T-helper 1 cell treated with Interleukin-12 subunit alpha and Interleukin-12 subunit beta and Interleukin-4 antibody, amounts not matched to agents 30 μg/mL and 1 μg/mL, for 36 hours (primary cell): Measurements from ENCODE around the gene PARD6G.
"Not testable (repeated sequence)": the region's sequence is repeated elsewhere in the genome, so short reads cannot be mapped to it uniquely, and the experiment has no call there.

ENCODE experiments used
- H3K27ac Mint-ChIP-seq: one replicate; pipeline ENCODE4 v1.8.0; 2021; ENCODE audit warnings: mild to moderate bottlenecking, mixed read lengths
- H3K27me3 Mint-ChIP-seq: one replicate; pipeline ENCODE4 v1.8.0; 2021; ENCODE audit warnings: low read depth, mixed read lengths
- H3K36me3 Mint-ChIP-seq: one replicate; pipeline ENCODE4 v1.8.0; 2021; ENCODE audit warnings: low read depth, mixed read lengths
- H3K4me1 Mint-ChIP-seq: one replicate; pipeline ENCODE4 v1.8.0; 2021; ENCODE audit warnings: low read depth, mixed read lengths
- H3K4me3 Mint-ChIP-seq: one replicate; pipeline ENCODE4 v1.8.0; 2021; ENCODE audit warnings: mild to moderate bottlenecking, moderate library complexity, mixed read lengths
- H3K9me3 Mint-ChIP-seq: one replicate; pipeline ENCODE4 v1.8.0; 2021; ENCODE audit warnings: mixed read lengths

Gene PARD6G, protein sequence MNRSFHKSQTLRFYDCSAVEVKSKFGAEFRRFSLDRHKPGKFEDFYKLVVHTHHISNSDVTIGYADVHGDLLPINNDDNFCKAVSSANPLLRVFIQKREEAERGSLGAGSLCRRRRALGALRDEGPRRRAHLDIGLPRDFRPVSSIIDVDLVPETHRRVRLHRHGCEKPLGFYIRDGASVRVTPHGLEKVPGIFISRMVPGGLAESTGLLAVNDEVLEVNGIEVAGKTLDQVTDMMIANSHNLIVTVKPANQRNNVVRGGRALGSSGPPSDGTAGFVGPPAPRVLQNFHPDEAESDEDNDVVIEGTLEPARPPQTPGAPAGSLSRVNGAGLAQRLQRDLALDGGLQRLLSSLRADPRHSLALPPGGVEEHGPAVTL

DNA sequence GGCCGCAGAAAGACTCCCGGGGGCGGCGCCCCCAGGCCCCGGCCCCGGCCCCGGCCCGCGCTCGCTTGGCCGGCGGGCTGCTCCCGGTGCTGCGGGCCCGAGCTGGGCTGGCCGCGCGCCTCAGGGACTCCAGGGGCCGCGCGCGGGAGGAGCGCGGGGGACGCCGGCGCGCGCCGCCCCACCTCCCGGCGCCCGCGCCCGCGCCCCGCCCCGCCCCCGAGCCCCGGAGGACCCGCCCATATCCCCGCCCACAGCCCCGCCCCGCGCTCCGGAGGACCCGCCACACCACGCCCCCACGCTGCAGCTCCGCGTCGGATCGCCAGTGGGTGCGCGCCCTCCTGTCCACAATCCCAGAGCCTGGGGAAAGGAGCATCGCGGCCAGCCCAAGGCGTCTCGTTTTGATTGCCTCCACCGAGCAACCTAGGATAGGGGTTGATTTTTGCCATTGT, at the start of gene PARD6G:
Gene PARD6G (minus strand): TSS at position 122 of the 449 bp plus-strand sequence. CDS start 166 bp downstream, outside the sequence.
- Mint-ChIP-seq H3K9me3 (no peaks in the 10 kb centered on the region), H3K4me3 (peak within 1 kb of the TSS; percentile 28), H3K36me3 (no peaks in the 10 kb centered on the region), H3K27ac (no peak within 1 kb of the TSS), H3K27me3 (peaks cover 57% of the 10 kb centered on the region), H3K4me1 (no peaks in the 10 kb centered on the region)

DNA sequence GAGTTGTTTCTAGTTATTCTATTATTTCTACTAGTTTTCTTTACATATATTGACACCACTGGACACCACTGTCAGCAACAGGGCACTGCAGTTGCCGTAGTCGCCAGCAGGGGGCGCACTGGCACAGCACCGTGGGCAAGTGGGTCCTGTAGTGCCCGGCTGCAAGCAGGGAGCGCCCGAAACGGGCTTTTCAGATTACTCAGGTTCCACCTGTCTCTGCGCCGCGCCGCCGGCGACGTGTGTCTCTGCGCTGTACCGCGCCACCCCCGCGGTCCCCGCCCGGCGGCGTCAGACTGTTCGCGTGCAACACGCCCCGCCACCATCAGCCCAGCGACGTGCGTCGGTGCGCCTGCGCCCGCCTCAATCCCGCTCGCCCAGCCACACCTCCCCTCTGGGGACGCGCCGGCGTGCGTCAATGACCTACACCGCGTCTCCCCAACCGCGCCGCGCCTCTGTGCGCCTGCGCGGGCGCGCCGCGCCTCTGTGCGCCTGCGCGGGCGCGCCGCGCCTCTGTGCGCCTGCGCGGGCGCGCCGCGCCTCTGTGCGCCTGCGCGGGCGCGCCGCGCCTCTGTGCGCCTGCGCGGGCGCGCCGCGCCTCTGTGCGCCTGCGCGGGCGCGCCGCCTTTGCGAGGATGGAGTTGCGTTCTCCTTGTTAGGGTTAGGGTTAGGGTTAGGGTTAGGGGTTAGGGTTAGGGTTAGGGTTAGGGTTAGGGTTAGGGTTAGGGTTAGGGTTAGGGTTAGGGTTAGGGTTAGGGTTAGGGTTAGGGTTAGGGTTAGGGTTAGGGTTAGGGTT, 15.1 kb upstream of the PARD6G start:
- H3K36me3 Mint-ChIP-seq, result not testable (repeated sequence)

DNA sequence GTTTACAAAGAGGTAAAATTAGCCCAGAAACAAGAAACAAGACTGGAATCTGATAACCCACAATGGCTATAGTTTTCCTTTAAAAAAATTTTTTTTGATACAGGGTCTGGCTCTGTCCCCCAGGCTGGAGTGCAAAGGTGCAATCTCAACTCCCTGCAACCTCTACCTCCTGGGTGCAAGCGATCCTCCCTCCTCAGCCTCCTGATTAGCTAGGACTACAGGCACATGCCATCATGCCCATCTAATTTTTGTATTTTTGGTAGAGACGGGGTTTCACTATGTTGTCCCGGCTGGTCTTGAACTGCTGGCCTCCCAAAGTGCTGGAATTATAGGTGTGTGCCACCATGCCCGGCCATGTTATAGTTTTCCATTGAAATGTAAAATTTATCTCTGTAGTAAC, 12.3 kb upstream of the PARD6G start:
- Mint-ChIP-seq H3K36me3 (no peaks in the 10 kb centered on the region), H3K4me1 (no peaks in the 10 kb centered on the region), H3K9me3 (no peaks in the 10 kb centered on the region), H3K27me3 (peaks cover 3% of the 10 kb centered on the region), H3K27ac (no peak overlapping the region), H3K4me3 (no peak overlapping the region)

More for the DNA sequence above, 15.1 kb upstream of the PARD6G start:
- H3K4me1 Mint-ChIP-seq, H3K27ac Mint-ChIP-seq, H3K27me3 Mint-ChIP-seq, H3K4me3 Mint-ChIP-seq, H3K9me3 Mint-ChIP-seq: not testable (repeated sequence)

DNA sequence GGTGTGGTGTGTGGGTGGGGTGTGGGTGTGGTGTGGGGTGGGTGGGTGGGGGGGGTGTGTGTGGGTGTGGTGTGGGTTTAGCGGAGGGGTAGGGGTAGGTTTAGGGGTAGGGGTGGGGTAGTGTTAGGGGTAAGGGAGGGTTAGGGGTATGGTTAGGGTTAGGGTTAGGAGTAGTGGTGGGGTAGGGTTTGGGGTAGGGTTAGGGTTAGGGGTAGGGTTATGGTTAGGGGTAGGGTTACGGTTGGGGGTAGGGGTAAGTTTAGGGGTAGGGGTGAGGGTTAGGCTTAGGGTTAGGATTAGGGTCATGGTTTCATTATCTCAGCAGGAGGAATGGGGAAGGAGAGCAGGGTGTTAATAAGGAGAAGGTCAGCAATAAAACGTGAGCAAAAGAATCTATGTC, 11.3 kb upstream of the PARD6G start:
- Mint-ChIP-seq H3K4me1 (no peaks in the 10 kb centered on the region), H3K4me3 (no peak overlapping the region), H3K27ac (no peak overlapping the region), H3K9me3 (no peaks in the 10 kb centered on the region), H3K27me3 (peaks cover 3% of the 10 kb centered on the region), H3K36me3 (no peaks in the 10 kb centered on the region)

DNA sequence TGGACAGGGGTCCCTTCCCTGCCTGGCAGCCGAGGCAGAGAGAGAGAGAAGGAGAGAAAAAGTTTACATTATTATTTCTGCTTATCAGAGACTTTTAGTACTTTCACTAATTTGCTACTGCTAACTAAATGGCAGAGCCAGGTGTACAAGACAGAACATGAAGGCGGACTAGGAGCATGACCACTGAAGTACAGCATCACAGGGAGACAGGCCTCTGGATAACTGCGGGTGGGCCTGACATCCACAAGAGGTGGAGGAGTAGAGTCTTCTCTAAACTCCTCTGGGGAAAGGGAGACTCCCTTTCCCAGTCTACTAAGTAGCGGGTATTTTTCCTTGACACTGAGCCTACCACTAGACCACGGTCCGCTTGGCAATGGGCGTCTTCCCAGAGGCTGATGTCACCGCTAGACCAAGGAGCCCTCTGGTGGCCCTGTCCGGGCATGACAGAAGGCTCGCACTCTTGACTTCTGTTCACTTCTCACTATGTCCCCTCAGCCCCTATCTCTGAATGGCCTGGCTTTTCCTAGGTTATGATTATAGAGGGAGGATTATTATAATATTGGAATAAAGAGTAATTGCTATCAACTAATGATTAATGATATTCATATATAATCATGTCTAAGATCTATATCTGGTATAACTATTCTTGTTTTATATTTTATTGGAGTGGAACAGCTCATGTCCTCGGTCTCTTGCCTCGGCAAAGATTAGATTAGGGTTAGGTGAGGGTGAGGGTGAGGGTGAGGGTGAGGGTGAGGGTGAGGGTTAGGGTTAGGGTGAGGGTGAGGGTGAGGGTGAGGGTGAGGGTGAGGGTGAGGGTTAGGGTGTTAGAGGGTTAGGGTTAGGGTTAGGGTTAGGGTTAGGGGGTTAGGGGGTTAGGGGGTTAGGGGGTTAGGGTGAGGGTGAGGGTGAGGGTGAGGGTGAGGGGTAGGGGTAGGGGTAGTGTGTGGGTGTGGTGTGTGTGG, 10.5 kb upstream of the PARD6G start:
- not testable (repeated sequence) for H3K4me3 Mint-ChIP-seq, H3K9me3 Mint-ChIP-seq, H3K27me3 Mint-ChIP-seq, H3K36me3 Mint-ChIP-seq, H3K27ac Mint-ChIP-seq, H3K4me1 Mint-ChIP-seq

DNA sequence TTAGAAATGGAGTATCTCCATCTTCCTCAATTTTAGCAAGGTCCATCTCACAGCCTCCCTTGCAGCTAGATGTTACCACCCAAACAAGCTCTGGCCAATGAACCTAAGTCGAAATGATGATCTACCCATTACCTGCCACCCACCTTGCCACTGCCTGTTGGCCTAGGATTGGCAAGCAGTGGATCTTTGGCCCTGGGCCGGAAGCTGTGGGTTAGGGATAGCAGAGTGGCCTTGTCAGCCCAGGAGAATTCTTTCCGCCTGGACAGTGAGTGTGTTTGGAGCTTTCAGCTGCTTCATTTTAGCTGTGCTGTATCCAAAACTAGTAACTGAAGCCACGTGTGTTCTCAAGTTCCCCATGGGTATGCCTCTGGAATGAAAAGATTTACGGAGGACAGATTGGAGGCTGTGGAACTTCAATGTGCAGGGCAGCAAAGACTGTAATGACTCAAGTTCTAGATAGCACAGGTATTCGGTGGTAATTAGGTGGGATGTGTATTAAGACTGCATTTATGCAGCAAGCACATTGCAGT, 7.7 kb upstream of the PARD6G start:
- Mint-ChIP-seq H3K36me3 (no peaks in the 10 kb centered on the region), H3K27me3 (peaks cover 5% of the 10 kb centered on the region), H3K27ac (no peak overlapping the region), H3K9me3 (no peaks in the 10 kb centered on the region), H3K4me1 (no peaks in the 10 kb centered on the region), H3K4me3 (no peak overlapping the region)

DNA sequence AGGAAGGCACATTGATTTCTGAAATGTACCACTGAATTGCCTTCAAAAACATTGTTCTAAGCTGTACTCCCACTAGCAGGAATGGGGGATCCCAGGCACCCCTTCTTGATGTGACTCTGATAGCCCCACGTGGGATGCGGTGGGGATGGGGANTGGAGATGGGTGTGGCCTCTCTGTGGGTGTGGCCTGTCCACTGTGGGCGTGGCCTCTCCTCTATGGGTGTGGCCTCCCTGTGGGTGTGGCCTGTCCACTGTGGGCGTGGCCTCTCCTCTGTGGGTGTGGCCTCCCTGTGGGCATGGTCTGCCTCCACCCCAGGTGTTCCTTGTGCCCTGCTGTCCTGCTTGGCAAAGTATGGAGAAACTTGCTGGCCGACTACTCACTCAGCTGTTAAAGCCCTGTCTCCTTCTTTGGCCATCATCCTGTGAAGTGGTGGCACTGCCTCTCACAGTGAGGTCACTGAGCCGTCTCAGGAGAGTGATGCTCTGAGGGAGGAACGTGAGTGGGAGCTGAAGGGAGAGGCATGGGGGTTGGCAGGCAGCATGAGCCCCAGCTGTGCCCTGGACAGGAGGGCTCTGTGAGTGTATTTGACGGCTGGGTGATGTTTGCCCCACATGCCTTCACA, 6.7 kb upstream of the PARD6G start:
- Mint-ChIP-seq H3K9me3 (no peaks in the 10 kb centered on the region), H3K4me1 (no peaks in the 10 kb centered on the region), H3K27me3 (peaks cover 15% of the 10 kb centered on the region), H3K4me3 (no peak overlapping the region), H3K36me3 (no peaks in the 10 kb centered on the region), H3K27ac (no peak overlapping the region)

DNA sequence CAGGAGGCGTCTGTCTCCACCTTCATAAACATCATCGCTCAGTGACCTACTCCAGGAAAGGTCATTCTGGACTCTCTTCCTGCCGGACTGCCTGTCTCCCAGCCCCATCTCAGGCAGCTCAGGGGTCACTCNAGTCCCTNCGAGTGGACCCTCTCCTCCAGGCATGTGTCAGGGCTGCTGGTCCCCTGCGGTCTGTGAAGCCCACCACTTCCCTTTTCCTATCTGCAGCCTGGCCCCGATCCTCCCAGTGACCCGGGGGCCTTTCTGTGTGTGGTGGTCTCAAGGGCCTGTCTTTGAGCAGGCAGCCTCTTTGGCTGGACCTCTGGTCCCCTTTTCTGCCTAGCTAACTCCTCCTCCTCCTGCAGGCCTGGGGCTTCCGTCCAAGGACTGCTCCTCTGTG, 5.9 kb upstream of the PARD6G start:
- H3K27ac Mint-ChIP-seq, result no peak overlapping the region

DNA sequence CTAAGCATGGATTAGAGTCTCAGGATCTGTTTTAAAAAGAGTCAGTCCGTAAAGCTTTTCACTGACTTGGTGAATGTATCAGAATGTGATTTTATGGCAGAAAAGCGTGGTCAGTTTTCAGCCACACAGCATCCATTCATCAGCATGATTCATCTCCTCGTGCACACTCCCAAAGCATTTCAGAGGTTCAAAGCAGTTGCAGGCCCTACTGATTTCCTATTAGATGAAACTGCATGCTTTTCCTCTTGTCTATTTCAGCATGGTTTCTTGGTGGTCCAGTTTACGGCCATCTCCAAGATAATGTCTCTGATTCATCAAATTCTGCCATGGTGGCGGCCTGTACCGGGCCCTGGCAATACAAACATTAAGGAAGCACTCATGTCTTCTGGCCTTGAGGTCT, 4.8 kb upstream of the PARD6G start:
- no peaks in the 10 kb centered on the region for H3K36me3 Mint-ChIP-seq
- no peak overlapping the region for H3K4me3 Mint-ChIP-seq
- no peaks in the 10 kb centered on the region for H3K9me3 Mint-ChIP-seq
- no peaks in the 10 kb centered on the region for H3K4me1 Mint-ChIP-seq
- no peak overlapping the region for H3K27ac Mint-ChIP-seq
- peaks cover 31% of the 10 kb centered on the region for H3K27me3 Mint-ChIP-seq

More for the DNA sequence above, 5.9 kb upstream of the PARD6G start:
- H3K4me1 Mint-ChIP-seq, result no peaks in the 10 kb centered on the region
- H3K4me3 Mint-ChIP-seq, result no peak overlapping the region
- H3K27me3 Mint-ChIP-seq, result peaks cover 23% of the 10 kb centered on the region
- H3K36me3 Mint-ChIP-seq, result no peaks in the 10 kb centered on the region
- no peaks in the 10 kb centered on the region for H3K9me3 Mint-ChIP-seq

DNA sequence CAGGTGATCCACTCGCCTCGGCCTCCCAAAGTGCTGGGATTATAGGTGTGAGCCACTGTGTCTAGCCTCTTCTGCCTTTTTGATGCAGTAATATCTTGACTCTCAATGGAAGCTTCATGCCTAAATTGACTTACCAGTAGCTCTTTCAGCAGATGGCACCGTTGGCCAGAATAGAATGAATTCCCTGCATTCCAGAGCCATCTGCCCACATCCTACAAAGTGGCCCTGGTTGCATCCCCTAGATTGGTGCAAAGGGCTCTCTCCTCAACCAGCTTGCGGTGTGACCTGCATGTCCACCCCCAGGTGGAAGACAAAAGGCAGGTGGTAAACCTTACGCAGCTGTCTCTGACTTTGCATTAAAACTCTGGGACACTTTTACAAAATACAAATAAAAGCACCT, 4.4 kb upstream of the PARD6G start:
- H3K4me3 Mint-ChIP-seq, result no peak overlapping the region
- no peaks in the 10 kb centered on the region for H3K36me3 Mint-ChIP-seq
- H3K9me3 Mint-ChIP-seq, result no peaks in the 10 kb centered on the region
- no peaks in the 10 kb centered on the region for H3K4me1 Mint-ChIP-seq
- H3K27ac Mint-ChIP-seq, result no peak overlapping the region
- H3K27me3 Mint-ChIP-seq, result peaks cover 31% of the 10 kb centered on the region

DNA sequence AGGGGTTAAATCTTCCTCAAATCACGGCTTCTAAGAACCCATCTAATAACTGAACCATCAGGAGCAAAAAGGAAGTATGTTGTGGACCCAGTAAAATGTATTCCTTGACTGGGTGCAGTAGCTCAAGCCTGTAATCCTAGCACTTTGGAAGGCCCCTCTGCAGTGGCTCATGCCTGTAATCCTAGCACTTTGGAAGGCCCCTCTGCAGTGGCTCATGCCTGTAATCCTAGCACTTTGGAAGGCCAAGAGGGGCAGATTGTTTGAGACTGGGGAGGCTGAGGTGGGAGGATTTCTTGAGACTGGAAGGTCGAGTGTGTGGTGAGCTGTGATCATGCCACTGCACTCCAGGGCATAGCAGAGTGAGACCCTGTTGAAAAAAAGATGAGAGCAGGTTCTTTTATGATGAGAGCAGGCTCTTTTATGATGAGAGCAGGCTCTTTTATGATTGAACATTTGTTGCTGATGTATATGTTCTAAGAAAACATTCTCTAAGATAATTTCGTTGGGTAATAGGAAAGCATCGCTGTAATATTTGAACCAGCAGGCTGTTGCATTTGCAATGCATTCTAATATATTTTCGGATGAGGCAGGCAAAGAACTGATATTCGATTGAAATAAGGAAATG, 3.5 kb upstream of the PARD6G start:
- H3K4me3 Mint-ChIP-seq, result no peak overlapping the region
- H3K27me3 Mint-ChIP-seq, result peaks cover 34% of the 10 kb centered on the region
- H3K27ac Mint-ChIP-seq, result no peak overlapping the region
- H3K9me3 Mint-ChIP-seq, result no peaks in the 10 kb centered on the region
- no peaks in the 10 kb centered on the region for H3K36me3 Mint-ChIP-seq
- no peaks in the 10 kb centered on the region for H3K4me1 Mint-ChIP-seq

DNA sequence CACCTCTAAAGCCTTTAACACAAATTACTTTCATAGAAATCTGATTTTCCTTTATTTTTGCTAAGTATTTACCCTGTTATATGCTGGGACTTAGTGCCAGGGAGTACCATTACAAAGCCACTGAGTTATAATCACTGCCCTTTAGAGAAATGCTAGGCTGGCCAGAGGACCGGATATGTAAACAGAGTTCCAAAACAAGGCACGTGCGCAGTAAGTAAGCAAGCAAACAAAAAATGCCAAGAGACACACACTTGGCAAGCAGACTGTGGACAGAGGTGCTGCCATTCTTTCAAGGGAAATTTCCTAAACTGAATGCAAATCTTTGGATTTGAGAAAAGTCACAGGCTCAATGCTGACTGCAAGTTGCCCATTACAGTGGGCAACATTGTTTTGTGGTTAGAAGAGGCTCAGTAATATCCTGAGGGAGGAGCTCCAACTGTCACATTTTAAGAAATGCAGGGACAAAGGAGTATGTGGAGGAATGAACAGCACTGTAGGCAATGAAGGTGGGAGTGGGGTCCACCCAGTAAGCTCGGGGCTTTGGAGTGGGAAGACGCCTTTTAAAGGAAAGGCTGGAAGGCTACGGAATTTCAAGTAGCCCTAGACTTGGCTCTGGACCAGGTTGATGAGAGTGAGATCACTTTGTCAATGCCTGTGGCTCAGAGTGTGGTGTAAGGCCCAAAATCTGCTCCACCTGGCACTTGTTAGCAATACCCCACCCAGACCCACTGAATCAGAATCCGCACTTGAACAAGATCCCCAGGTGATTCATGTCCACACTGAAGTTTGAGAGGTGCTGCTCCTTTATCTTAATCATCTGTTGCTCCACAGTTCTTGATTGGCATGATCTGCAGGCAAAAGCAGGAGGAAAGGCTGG, 2.1 kb upstream of the PARD6G start:
- no peak overlapping the region for H3K4me3 Mint-ChIP-seq
- no peaks in the 10 kb centered on the region for H3K36me3 Mint-ChIP-seq
- H3K27me3 Mint-ChIP-seq, result peaks cover 45% of the 10 kb centered on the region
- no peaks in the 10 kb centered on the region for H3K9me3 Mint-ChIP-seq
- no peaks in the 10 kb centered on the region for H3K4me1 Mint-ChIP-seq
- H3K27ac Mint-ChIP-seq, result no peak overlapping the region
